GM12873 (cell line): Measurements from ENCODE around the gene FARS2.

Experiments
- TF ChIP-seq, protein P1 (sequence below): IDR thresholded peaks from 2 replicates; pipeline ENCODE4 v1.5.1; 2012; ENCODE audit warnings: low read depth, mild to moderate bottlenecking, moderate library complexity, low read length, control low read depth; ENCODE audit not compliant: insufficient read depth; ENCODE audit errors: missing control alignments

FARS2 gene

DNA sequence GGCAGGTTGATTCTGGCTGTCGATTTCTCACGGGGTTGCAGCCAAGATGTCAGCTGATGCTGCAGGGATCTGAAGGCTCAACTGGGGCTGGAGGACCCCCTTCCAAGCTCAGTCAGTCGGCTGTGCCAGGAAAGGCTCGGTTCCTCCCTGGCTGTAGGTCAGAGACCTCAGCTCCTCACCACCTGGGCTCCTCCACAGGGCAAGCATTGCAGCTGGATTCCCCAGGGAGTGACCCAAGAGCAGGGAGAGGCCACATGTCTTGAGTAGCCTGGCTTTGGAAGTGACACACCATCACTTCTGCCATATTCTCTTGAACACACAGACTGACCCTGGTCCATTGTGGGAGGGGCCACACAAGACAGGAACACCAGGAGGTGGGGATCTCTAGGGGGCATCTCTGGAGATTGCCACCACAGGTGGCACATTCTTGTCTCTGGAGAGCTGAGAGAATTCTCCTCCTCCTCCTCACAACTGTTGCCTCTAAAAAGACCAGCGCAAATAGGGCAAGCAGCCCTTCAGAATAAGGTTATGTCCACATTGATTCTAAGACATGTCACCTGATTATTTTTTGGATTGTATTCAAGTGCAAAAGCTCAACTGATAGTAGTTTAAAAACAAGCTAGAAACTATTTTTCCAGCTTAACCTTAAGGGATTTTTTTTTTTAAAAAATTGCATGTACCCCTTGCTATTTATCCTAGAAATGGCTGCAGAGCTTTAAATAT lies 474.9 kb downstream of the FARS2 start:
- TF ChIP-seq, protein P1, sequence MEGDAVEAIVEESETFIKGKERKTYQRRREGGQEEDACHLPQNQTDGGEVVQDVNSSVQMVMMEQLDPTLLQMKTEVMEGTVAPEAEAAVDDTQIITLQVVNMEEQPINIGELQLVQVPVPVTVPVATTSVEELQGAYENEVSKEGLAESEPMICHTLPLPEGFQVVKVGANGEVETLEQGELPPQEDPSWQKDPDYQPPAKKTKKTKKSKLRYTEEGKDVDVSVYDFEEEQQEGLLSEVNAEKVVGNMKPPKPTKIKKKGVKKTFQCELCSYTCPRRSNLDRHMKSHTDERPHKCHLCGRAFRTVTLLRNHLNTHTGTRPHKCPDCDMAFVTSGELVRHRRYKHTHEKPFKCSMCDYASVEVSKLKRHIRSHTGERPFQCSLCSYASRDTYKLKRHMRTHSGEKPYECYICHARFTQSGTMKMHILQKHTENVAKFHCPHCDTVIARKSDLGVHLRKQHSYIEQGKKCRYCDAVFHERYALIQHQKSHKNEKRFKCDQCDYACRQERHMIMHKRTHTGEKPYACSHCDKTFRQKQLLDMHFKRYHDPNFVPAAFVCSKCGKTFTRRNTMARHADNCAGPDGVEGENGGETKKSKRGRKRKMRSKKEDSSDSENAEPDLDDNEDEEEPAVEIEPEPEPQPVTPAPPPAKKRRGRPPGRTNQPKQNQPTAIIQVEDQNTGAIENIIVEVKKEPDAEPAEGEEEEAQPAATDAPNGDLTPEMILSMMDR, result no peak

DNA sequence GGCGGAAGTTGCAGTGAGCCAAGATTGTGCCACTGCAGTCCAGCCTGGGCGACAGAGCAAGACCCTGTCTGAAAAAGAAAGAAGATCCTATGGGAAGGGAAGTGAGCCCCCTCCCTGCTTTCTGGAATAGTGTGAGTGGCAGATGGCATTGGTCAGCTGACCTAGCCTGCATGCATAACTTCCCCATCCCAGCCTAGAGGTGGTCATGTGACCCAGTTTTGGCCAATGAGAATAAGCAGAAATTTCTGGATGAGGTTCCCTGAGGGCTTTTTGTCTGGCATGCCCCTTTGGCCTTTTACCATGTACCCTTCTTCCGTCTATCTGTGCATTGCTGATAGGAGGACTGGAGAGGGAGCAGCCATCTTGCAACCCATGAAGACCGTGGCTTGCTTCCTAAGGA lies 476.1 kb downstream of the FARS2 start:
- TF ChIP-seq, protein P1, result no peak

DNA sequence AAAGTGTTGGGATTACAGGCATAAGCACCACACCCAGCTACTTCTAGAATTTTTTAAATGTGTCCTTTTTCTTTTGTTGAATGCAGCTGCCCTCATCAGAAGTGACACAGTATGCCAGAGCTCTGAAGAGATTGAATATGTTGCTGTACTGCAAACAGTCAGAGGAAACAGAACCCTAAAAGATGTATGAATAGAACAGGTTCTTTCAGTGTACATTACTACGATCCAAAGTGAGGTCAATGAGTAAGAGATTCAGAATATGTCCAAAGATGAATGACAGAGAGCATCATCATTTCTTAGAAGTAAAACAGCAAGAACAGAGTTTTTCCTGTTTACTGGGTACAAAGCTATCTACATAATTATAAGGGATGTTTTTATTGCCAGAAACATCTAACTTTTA lies 476.9 kb downstream of the FARS2 start:
- TF ChIP-seq, protein P1, result no peak

DNA sequence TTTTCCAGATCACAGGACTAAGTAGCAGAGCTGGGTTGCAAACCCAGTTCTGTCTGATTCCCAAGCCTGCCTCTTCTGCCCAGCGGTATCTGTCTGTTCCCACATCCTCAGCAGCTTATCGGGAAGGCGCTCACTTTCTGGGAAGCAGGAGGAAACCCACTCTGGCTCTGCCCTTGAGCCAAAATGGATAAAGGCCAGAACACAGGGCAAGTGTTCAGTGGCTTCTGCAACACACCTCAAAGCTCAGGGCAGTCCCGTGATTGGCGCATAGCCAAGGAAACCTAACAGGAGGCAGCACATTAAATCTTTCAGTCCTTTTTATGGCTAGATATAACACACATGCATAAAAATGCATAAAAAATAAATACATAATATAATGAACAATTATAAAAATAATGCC lies 483.2 kb downstream of the FARS2 start:
- TF ChIP-seq, protein P1, result no peak

DNA sequence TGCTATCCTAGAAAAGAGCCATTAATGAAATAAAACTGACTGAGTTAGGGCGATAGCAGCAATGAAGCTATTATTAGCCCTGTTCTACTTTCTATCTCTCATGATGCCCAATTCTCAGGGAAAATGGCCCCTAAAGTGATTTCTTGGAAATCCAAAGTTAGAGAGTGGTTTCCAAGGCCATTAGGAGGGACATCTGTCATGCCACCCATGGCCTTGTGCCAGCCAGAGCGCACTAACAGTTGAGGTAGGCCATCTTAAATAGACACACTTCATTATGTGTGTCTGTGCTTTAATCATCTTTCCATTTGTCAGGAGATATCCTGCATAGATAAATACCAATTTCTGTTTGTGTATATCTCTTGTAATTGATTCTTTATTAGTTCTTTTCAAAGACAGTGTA lies 483.8 kb downstream of the FARS2 start:
- TF ChIP-seq, protein P1, result no peak

DNA sequence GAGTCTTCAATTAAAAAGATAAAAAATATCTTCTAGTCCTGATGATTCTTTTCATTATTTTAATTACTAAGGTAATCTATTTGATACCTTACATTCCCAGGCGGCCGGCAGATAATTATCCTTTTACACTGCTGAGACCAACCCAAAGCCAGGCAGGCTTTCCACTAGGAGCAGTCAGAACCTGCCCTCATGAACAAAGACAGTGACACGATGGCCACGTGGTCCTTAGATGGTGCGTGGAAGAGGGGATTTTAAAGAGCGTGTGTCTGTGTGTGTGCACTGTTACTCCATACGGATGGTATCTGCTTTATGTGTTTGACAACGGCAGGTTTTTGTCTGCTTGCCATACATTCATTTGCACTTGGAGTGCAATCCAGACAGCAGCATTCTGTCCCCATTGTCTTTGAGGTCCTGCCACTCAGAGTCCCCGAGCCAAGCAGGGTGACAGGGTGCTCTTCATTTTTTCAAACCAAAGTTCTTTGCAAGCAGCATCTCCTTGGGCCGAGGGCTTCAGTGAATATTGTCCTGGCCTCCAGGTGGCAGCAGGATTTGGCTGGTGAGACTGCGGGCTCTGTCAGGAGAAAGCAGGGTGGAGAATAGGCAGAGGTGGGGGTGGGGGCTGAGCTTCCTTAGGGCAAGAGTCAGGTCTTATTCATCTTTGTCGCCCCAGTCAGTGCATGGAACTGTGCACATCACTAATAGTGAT lies 484.9 kb downstream of the FARS2 start:
- TF ChIP-seq, protein P1, result peak; percentile 11

DNA sequence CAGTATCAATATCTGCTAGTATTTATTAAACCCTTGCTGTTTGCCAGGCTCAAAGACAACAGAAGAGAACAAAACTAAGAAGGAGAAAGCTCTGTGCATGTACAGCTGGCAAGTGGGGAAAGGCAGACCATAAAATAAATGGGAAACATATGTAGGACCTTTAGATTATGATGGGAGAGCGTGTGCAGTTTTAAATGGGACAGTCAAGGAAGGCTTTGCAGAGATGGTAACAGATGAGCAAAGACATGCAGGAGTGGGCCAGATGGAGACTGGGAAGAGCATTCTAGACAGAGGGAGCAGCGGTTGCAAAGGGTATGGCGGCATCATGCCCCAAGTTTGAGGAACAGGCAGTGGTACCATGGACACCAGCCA lies 485.4 kb downstream of the FARS2 start:
- TF ChIP-seq, protein P1, result no peak
